Pericardium fibroblast (primary cell): ENCODE results near the gene COPS7A. TPM values are rescaled to one million over a fixed set of nuclear protein-coding genes. Genes with fewer than 3 reads are reported as not detected.

Experiments
- total RNA-seq: library from RNA; depleted of rRNA; stranded (reverse); fragments of >200 nt; gene quantifications from 2 replicates; pipeline ENCODE4 v1.2.3, GENCODE V29; 2015

The COPS7A gene, protein sequence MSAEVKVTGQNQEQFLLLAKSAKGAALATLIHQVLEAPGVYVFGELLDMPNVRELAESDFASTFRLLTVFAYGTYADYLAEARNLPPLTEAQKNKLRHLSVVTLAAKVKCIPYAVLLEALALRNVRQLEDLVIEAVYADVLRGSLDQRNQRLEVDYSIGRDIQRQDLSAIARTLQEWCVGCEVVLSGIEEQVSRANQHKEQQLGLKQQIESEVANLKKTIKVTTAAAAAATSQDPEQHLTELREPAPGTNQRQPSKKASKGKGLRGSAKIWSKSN
- 83.1 and 88.8 TPM in 2 replicates for total RNA-seq

GRCh38 chr12:6723607-6724408 is at the start of gene COPS7A:
TSS of gene COPS7A (plus strand) at chr12:6724046. CDS start at chr12:6724657, 611 bp downstream.

DNA sequence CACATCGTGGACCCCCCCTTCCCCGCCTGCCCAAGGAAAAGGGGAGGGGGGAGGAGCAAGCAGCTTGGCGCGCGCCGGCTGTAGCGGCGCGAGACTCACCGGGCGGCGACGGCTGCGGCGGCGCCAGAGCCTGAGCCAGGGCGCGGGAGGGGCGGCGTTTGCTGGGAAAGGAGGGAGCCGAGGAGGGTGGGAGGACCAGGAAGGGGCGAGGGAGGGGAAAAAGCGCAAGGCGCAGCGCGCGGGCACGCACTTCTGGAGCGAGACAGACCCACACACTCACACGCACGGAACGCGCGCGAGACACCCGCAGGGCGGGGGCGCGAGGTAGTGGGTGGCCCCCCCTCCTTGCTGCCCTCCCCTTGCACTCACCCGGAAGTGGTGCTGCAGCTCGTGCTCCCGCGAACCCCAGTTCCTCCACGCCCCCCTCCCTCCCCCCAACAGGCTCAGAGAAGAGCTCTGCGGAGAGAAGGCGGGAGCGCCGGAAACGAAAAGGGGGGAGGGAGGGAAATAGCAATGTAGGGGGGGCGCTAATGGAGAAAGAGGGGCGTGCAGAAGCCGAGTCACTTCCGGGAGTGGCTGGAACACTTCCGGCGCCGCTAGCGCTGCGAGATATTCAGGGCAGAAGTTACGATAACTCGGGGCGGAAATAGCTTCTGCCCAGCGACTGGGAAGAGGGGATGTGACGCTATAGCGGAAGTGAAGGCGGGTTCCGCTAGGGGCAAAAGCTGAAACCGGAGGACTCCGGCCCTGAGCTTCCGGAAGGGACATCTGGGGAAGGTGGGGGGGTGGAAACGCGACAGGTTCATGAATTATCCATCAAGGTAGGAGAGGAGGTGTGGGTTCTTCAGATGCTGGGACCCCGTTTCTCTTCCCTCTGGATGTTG is 34.6 kb upstream of the COPS7A start, which contains the start of gene ZNF384:
Gene ZNF384, minus strand, starts transcription at position 377 of the 884 bp plus-strand sequence. CDS start 9,855 bp downstream, outside the sequence.

DNA sequence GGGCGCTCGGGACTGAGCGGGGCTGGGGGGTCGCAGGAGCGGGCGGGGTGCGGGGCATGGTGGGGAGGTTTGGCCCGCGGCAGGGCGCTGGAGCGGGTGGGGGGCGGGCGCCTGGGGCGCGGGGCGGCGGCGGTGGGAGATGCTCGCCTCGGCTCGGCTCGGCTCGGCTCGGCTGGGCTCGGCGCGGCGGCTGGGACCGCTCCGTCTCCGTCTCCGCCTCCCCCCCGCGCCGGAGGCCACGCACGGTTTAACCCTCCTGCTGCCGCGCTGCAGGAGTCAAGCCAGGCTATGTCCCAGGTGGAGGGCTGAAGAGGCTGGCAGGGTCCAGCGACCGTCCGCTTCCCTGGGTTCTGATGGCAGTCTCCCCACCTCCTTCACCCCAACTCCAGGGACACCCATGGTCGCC is 23.2 kb upstream of the COPS7A start, which contains the start of gene PIANP:
Gene PIANP, minus strand, starts transcription at position 170 of the 406 bp plus-strand sequence. CDS start 2,754 bp downstream, outside the sequence.

GRCh38 chr12:6752921-6753771 is 29.3 kb downstream of the COPS7A start, which contains the start of gene MLF2:
TSS of gene MLF2 (minus strand) at chr12:6753141. CDS start at chr12:6752334, 807 bp downstream.

DNA sequence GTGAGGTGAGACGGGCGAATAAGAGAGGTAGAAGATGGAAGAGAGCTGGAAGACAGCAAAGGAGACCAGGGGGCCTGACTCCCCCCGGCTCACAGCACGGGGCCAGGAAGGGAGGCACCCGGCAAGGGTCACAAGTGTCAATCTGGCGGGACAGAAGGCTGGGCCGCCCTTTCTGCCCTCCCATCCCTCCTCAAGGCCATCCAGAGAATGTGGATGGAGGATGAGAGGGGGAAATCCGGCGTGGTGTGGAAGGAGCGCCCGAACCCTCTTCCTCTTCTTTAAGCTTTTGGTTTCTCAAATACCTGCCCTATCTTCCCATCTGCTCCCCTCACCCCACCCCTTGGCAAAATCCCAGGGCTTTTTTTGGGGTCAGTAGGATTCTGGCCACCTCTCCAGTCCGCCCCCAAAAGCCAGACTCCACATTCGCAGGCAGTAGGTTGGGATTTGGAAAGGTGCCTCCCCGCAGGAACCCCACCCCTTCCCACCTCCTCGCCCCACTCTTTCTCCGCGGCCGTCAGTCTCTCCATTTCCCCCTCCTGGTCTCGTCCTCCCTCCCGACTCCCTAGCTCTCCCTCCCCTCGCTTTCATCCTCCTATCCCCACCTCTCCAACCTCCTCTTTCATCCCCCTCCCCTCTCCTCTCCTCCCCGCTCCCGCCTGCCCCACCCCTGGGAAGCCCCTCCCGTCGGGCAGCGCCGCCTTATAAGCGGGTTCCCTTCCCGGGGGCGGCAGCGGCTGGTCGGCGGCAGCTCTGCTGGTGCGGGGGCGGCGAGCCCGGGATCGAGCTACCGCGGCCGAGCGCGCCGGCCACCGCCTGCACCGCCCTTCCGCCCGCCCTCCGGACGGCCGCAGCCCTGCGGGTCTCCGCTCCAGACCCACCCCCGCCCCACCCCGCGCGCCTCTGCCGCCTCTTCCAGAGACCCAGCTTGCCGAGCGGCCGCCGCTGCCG is 42.1 kb downstream of the COPS7A start, which contains the start of gene PTMS:
Gene PTMS, plus strand, starts transcription at position 730 of the 948 bp plus-strand sequence. CDS start 343 bp downstream, outside the sequence.

DNA sequence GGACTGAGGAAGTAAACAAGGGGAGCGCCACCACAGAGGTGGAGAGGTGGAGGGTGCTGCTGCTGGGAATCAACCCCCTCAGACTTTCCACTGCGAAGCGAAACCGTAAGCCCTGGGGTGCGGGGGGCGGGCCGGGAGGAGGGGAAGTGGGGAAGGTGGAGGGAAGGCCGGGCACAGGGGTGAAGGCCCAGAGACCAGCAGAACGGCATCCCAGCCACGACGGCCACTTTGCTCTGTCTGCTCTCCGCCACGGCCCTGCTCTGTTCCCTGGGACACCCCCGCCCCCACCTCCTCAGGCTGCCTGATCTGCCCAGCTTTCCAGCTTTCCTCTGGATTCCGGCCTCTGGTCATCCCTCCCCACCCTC is 48.5 kb downstream of the COPS7A start, which contains the start of gene LAG3:
Gene LAG3, plus strand, starts transcription at position 190 of the 365 bp plus-strand sequence. CDS start 333 bp downstream, outside the sequence.

Other genes with a start within 250 kb of the COPS7A start
- gene MRPL51, start 230.8 kb upstream of the COPS7A start, total RNA-seq = 59.2 and 137 TPM in 2 replicates
- 15.5 and 31.8 TPM in 2 replicates for gene NCAPD2, start 229.9 kb upstream of the COPS7A start, total RNA-seq
- gene GAPDH, start 189.5 kb upstream of the COPS7A start, total RNA-seq = 5,873 and 7,738 TPM in 2 replicates
- gene IFFO1, start 168.0 kb upstream of the COPS7A start, total RNA-seq = 24.4 and 24.7 TPM in 2 replicates
- 11.5 and 24.2 TPM in 2 replicates for gene NOP2, start 155.8 kb upstream of the COPS7A start, total RNA-seq
- 180 and 220 TPM in 2 replicates for gene CHD4, start 116.7 kb upstream of the COPS7A start, total RNA-seq
- gene LPAR5, start 88.1 kb upstream of the COPS7A start, total RNA-seq = 3.6 TPM in 1 of 2 replicates, not detected in the other
- 0.43 TPM in 1 of 2 replicates, not detected in the other for gene ACRBP, start 76.6 kb upstream of the COPS7A start, total RNA-seq
- gene ING4, start 60.9 kb upstream of the COPS7A start, total RNA-seq = 19.6 and 33.0 TPM in 2 replicates
- 23.9 and 24.4 TPM in 2 replicates for gene ZNF384, start 34.7 kb upstream of the COPS7A start, total RNA-seq
- 0.12 TPM in 1 of 2 replicates, not detected in the other for gene PIANP, start 23.2 kb upstream of the COPS7A start, total RNA-seq
- gene MLF2, start 29.1 kb downstream of the COPS7A start, total RNA-seq = 178 and 186 TPM in 2 replicates
- gene PTMS, start 42.3 kb downstream of the COPS7A start, total RNA-seq = 212 and 239 TPM in 2 replicates
- gene LAG3, start 48.5 kb downstream of the COPS7A start, total RNA-seq = 0.43 TPM in 1 of 2 replicates, not detected in the other
- gene CD4, start 65.5 kb downstream of the COPS7A start, total RNA-seq = 0.35 and 0.60 TPM in 2 replicates
- 3.7 and 5.6 TPM in 2 replicates for gene GPR162, start 97.8 kb downstream of the COPS7A start, total RNA-seq
- gene P3H3, start 104.4 kb downstream of the COPS7A start, total RNA-seq = 43.3 and 62.4 TPM in 2 replicates
- gene GNB3, start 116.9 kb downstream of the COPS7A start, total RNA-seq = 0.35 and 1.1 TPM in 2 replicates
- gene CDCA3, start 127.2 kb downstream of the COPS7A start, total RNA-seq = 1.0 and 2.6 TPM in 2 replicates
- 39.8 and 51.8 TPM in 2 replicates for gene USP5, start 128.1 kb downstream of the COPS7A start, total RNA-seq
- 799 and 1,433 TPM in 2 replicates for gene TPI1, start 143.5 kb downstream of the COPS7A start, total RNA-seq
- gene SPSB2, start 149.3 kb downstream of the COPS7A start, total RNA-seq = 5.5 and 12.3 TPM in 2 replicates
- gene LRRC23, start 180.8 kb downstream of the COPS7A start, total RNA-seq = 6.3 and 14.0 TPM in 2 replicates
- 11.0 and 11.9 TPM in 2 replicates for gene ENO2, start 190.5 kb downstream of the COPS7A start, total RNA-seq
- gene ATN1, start 203.9 kb downstream of the COPS7A start, total RNA-seq = 19.6 and 24.9 TPM in 2 replicates
- gene RNU7-1, start 219.8 kb downstream of the COPS7A start, total RNA-seq = not detected in 2 replicates
- 344 and 451 TPM in 2 replicates for gene C12orf57, start 220.0 kb downstream of the COPS7A start, total RNA-seq
- not detected in 2 replicates for gene PTPN6, start 227.3 kb downstream of the COPS7A start, total RNA-seq
- 224 and 365 TPM in 2 replicates for gene PHB2, start 246.6 kb downstream of the COPS7A start, total RNA-seq
- 28.3 and 32.0 TPM in 2 replicates for gene EMG1, start 246.9 kb downstream of the COPS7A start, total RNA-seq